KMS-11 (cell line): ENCODE results near the gene TBC1D24.

ENCODE experiments used
- H2AFZ ChIP-seq: fragments of 200-600 bp; sonication (generic); 2 replicates; pipeline ENCODE4 v1.6.1; 2016; ENCODE audit warnings: antibody characterized with exemption, mixed run types, low read depth
- H3K27ac ChIP-seq: fragments of 200-600 bp; sonication (generic); 2 replicates; pipeline ENCODE4 v1.6.1; 2016; ENCODE audit warnings: mild to moderate bottlenecking, mixed run types
- H3K27me3 ChIP-seq: fragments of 200-600 bp; sonication (generic); 2 replicates; pipeline ENCODE4 v1.6.1; 2017; ENCODE audit warnings: mild to moderate bottlenecking, low read depth, mixed run types, moderate library complexity; ENCODE audit not compliant: insufficient read depth
- H3K36me3 ChIP-seq: fragments of 200-600 bp; sonication (generic); 2 replicates; pipeline ENCODE4 v1.6.1; 2017; ENCODE audit warnings: mild to moderate bottlenecking, mixed run types; ENCODE audit not compliant: insufficient read depth
- H3K4me1 ChIP-seq: fragments of 200-600 bp; sonication (generic); 2 replicates; pipeline ENCODE4 v1.6.1; 2016; ENCODE audit warnings: mild to moderate bottlenecking, low read depth, mixed run types; ENCODE audit not compliant: poor library complexity, severe bottlenecking
- H3K4me2 ChIP-seq: fragments of 200-600 bp; sonication (generic); 2 replicates; pipeline ENCODE4 v1.7.0; 2016; ENCODE audit warnings: mild to moderate bottlenecking, mixed run types
- H3K4me3 ChIP-seq: fragments of 200-600 bp; sonication (generic); IDR thresholded peaks from 2 replicates; pipeline ENCODE4 v1.6.1; 2017; ENCODE audit warnings: low read depth, low read length, mixed read lengths; ENCODE audit not compliant: insufficient read depth
- H3K79me2 ChIP-seq: fragments of 200-600 bp; sonication (generic); 2 replicates; pipeline ENCODE4 v1.6.1; 2016; ENCODE audit warnings: low read depth, mixed run types; ENCODE audit not compliant: insufficient read depth
- H3K9ac ChIP-seq: fragments of 200-600 bp; sonication (generic); 2 replicates; pipeline ENCODE4 v1.6.1; 2016; ENCODE audit warnings: mild to moderate bottlenecking, mixed run types
- H4K20me1 ChIP-seq: fragments of 200-600 bp; sonication (generic); 2 replicates; pipeline ENCODE4 v1.6.1; 2016; ENCODE audit warnings: mild to moderate bottlenecking, mixed run types; ENCODE audit not compliant: insufficient read depth
- CTCF ChIP-seq: fragments of 200-600 bp; sonication (generic); conservative IDR thresholded peaks from 2 replicates; pipeline ENCODE4 v1.6.1; 2017; ENCODE audit warnings: low read depth, mild to moderate bottlenecking, antibody characterized with exemption, low read length, moderate library complexity, mixed read lengths

TBC1D24 gene

GRCh38 chr16:2501946-2502895, 27.3 kb downstream of the TBC1D24 start:
- no peaks in the 10 kb centered on the region for H4K20me1 ChIP-seq
- no peak overlapping the region for H3K27ac ChIP-seq
- H2AFZ ChIP-seq, result no peak overlapping the region
- no peaks in the 10 kb centered on the region for H3K4me1 ChIP-seq
- TF ChIP-seq CTCF, result no peak
- H3K27me3 ChIP-seq, result no peaks in the 10 kb centered on the region
- H3K4me3 ChIP-seq, result no peak overlapping the region
- H3K79me2 ChIP-seq, result no peaks in the 10 kb centered on the region
- no peak overlapping the region for H3K9ac ChIP-seq
- H3K36me3 ChIP-seq, result no peaks in the 10 kb centered on the region
- H3K4me2 ChIP-seq, result no peak overlapping the region

- no peaks in the 10 kb centered on the region for H3K79me2 ChIP-seq
- H3K27me3 ChIP-seq, result no peaks in the 10 kb centered on the region
- no peak overlapping the region for H3K4me3 ChIP-seq
- H3K4me2 ChIP-seq, result no peak overlapping the region
- no peak overlapping the region for H3K9ac ChIP-seq
- no peak overlapping the region for H3K27ac ChIP-seq
- no peak overlapping the region for H2AFZ ChIP-seq
- no peaks in the 10 kb centered on the region for H3K36me3 ChIP-seq
- no peaks in the 10 kb centered on the region for H4K20me1 ChIP-seq
- H3K4me1 ChIP-seq, result peaks cover 16% of the 10 kb centered on the region
- TF ChIP-seq CTCF, result no peak
Observed at GRCh38 chr16:2505695-2506094, 30.8 kb downstream of the TBC1D24 start.

- H3K36me3 ChIP-seq, result no peaks in the 10 kb centered on the region
- H3K9ac ChIP-seq, result no peak overlapping the region
- no peaks in the 10 kb centered on the region for H4K20me1 ChIP-seq
- no peaks in the 10 kb centered on the region for H3K79me2 ChIP-seq
- H2AFZ ChIP-seq, result no peak overlapping the region
- H3K27me3 ChIP-seq, result no peaks in the 10 kb centered on the region
- no peak for TF ChIP-seq CTCF
- H3K27ac ChIP-seq, result no peak overlapping the region
- no peak overlapping the region for H3K4me3 ChIP-seq
- peaks cover 20% of the 10 kb centered on the region for H3K4me1 ChIP-seq
- H3K4me2 ChIP-seq, result no peak overlapping the region
Observed at GRCh38 chr16:2507052-2507659, 32.2 kb downstream of the TBC1D24 start.

- Histone ChIP-seq H3K4me1 (peaks cover 25% of the 10 kb centered on the region), H3K27me3 (no peaks in the 10 kb centered on the region), H3K27ac (no peak overlapping the region), H3K79me2 (no peaks in the 10 kb centered on the region), H3K4me3 (no peak overlapping the region), H3K4me2 (no peak overlapping the region), H3K9ac (no peak overlapping the region), H4K20me1 (no peaks in the 10 kb centered on the region), H3K36me3 (no peaks in the 10 kb centered on the region), H2AFZ (no peak overlapping the region)
- TF ChIP-seq CTCF, result no peak
Observed at GRCh38 chr16:2507665-2508064, 32.7 kb downstream of the TBC1D24 start.
